SJSA1 (cell line): ENCODE data around the gene CTTNBP2NL. TPM values are rescaled to one million over a fixed set of nuclear protein-coding genes. Genes with fewer than 3 reads are reported as not detected.
"Not testable (repeated sequence)": the region's sequence is repeated elsewhere in the genome, so short reads cannot be mapped to it uniquely, and the experiment has no call there.

ENCODE experiments used
- DNase-seq, 2 experiments: peaks; one replicate each; pipeline ENCODE4 v3.0.0-alpha.2; 2015 to 2020; ENCODE audit warnings: low spot score in 2 of 2, low read depth in 1 of 2
- H3K27ac ChIP-seq: fragments of 250-450 bp; sonication (Bioruptor Pico); 2 replicates; pipeline ENCODE4 v1.5.1; 2020; ENCODE audit warnings: mild to moderate bottlenecking, moderate library complexity
- H3K27me3 ChIP-seq: fragments of 250-450 bp; sonication (Bioruptor Pico); replicated peaks from 2 replicates; pipeline ENCODE4 v1.5.1; 2020; ENCODE audit warnings: mild to moderate bottlenecking, moderate library complexity
- H3K36me3 ChIP-seq: fragments of 250-450 bp; sonication (Bioruptor Pico); 2 replicates; pipeline ENCODE4 v1.5.1; 2020; ENCODE audit warnings: mild to moderate bottlenecking
- H3K4me1 ChIP-seq: fragments of 250-450 bp; sonication (Bioruptor Pico); replicated peaks from 2 replicates; pipeline ENCODE4 v1.6.1; 2021; ENCODE audit warnings: mild to moderate bottlenecking
- H3K4me3 ChIP-seq: fragments of 250-450 bp; sonication (Bioruptor Pico); 2 replicates; pipeline ENCODE4 v1.5.1; 2020; ENCODE audit warnings: mild to moderate bottlenecking
- H3K9me3 ChIP-seq: fragments of 250-450 bp; sonication (Bioruptor Pico); replicated peaks from 2 replicates; pipeline ENCODE4 v1.5.1; 2020; ENCODE audit warnings: mild to moderate bottlenecking
- total RNA-seq: library from RNA; depleted of rRNA; stranded (reverse); fragments of >200 nt; shearing (Covaris generic); gene quantifications from 2 replicates; pipeline ENCODE4 v1.2.3, GENCODE V29; 2014

CTTNBP2NL gene
- total RNA-seq, 1 experiment from 2014 or later: 15.9 TPM

DNA sequence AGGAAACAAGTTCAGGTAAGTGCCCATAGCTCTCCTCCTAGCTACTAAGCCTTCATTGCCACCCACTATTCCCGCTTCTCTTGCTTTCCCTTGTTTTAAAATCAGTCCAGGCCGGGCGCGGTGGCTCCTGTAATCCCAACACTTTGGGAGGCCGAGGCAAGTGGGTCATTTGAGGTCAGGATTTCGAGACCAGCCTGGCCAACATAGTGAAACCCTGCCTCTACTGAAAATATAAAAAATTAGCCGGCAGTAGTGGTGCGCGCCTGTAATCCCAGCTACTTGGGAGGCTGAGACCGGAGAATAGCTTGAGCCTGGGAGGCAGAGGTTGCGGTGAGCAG is 4.4 kb upstream of the CTTNBP2NL start:
- DNase-seq: no peak
- Histone ChIP-seq H3K4me3 (peak overlapping the region; percentile 18), H3K9me3 (no peaks in the 10 kb centered on the region), H3K4me1 (peaks cover 51% of the 10 kb centered on the region), H3K27me3 (no peaks in the 10 kb centered on the region), H3K36me3 (peaks cover 3% of the 10 kb centered on the region; the same call in 1 of the 2 replicates), H3K27ac (peak overlapping the region; percentile 36)

DNA sequence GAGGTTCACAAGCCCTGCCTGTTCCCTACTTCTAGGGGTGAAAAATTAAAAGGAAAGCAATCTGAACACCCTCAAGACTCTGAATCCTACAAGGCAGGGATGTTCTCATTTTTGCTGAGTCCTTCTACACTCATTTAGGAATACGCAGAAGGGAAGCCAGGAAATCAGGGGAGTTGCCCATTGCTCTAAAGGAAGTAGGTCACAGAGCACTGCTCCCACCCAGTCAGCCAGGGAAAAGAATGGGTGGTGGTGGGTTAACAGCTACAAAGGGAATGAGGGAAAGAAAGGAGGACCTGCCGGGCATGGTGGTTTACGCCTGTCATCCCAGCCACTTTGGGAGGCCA is 2.4 kb upstream of the CTTNBP2NL start:
- H3K4me1 ChIP-seq: peaks cover 61% of the 10 kb centered on the region
- peak in 1 of 2 experiments; percentile 45 for DNase-seq

DNA sequence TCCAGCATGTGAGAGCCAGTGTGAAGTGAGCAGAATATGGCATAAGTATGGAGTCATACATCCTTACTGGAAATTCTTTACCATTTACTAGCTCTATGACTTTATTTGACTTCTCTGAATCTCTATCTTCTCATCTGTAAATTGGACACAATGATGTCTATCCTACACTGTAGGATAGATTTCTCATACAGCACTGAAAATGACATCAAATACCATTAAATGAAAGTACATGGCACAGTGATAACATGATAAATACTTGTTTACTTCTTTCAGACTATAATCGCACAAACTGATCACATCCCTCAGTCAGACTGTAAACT is 1.3 kb upstream of the CTTNBP2NL start:
- no peaks in the 10 kb centered on the region for H3K9me3 ChIP-seq
- H3K27ac ChIP-seq: peak overlapping the region; percentile 99
- no peak for DNase-seq
- H3K4me3 ChIP-seq: peak overlapping the region; percentile 18
- H3K27me3 ChIP-seq: no peaks in the 10 kb centered on the region
- peaks cover 60% of the 10 kb centered on the region for H3K4me1 ChIP-seq
- peaks cover 3% of the 10 kb centered on the region; the same call in 1 of the 2 replicates for H3K36me3 ChIP-seq

More for the DNA sequence above, 2.4 kb upstream of the CTTNBP2NL start:
- no peaks in the 10 kb centered on the region for H3K27me3 ChIP-seq
- H3K36me3 ChIP-seq: peaks cover 3% of the 10 kb centered on the region; the same call in 1 of the 2 replicates
- H3K9me3 ChIP-seq: no peaks in the 10 kb centered on the region
- peak overlapping the region; percentile 99 for H3K27ac ChIP-seq
- H3K4me3 ChIP-seq: peak overlapping the region; percentile 9; the same call in 1 of the 2 replicates

DNA sequence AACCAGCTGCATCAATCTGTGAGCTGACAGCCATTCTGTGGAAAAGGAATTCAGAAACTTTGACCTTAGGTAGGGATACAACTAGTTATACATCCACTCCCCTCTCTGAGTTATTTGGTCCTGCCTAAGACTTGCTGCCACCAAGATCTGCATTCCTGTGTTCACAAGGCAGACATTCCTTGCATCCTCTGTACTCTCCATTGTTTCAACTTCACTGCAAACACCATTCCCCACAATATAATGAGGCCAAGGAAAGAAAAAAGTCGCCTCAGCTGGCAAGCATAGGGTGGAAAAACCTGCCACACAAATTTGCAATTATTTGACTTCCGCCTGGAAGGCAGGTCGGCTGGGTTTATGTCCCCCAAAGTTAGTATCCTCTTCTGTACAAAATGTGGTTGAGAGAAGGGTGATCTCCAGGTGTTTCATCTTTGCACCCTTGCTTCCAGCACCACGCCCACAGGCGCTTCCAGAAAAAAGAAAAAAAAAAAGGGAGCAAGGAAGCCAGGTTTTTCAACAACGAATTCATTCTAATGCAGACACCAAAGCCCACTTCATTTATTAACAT is 676 bp upstream of the CTTNBP2NL start:
- Histone ChIP-seq H3K9me3 (no peaks in the 10 kb centered on the region), H3K4me1 (peaks cover 60% of the 10 kb centered on the region), H3K4me3 (peak overlapping the region; percentile 82), H3K27me3 (no peaks in the 10 kb centered on the region), H3K27ac (peak overlapping the region; percentile 99), H3K36me3 (peaks cover 3% of the 10 kb centered on the region; the same call in 1 of the 2 replicates)
- peak; percentile 48 to 67 for DNase-seq

DNA sequence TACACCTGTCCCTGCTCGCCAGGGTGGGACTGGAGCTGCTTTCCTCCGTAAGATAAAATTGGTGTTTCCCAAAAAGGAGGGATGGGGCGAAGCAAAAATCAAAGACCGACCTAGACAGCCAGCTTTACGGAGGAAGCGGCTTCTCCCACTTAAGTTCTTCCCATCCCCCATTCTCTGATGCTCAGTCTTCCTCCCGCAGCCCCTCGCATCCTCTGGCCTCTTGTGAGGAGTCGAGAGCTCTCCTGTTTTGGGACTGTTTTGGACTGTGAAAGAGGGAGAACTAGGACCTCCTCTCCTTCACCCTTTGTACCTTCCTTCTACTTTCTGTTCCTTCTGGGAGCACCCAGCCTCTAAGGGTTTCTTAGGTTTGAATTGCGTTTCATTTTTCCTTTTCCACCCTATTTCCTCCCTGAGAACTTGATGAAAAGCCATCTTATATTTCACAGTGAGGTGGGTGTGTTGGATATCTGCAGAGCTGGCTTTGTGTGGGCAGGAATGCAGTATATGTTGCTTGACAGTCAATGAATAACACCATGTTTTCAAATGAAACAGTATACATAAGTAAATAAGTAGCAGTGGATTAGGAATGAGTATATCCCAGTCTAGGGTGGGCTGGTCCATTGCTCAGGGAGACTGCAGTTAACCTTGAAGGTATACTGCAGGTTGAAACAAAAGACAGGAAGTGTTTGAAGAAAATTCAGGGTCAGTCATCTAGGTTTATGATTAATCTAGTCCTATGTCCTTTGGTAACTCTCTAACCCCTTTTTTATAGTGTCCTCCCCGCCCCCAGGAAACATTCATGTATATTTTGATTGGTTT is 848 bp downstream of the CTTNBP2NL start:
- no peaks in the 10 kb centered on the region for H3K27me3 ChIP-seq
- H3K36me3 ChIP-seq: peaks cover 6% of the 10 kb centered on the region; the same call in 1 of the 2 replicates
- no peaks in the 10 kb centered on the region for H3K9me3 ChIP-seq
- H3K27ac ChIP-seq: peak overlapping the region; percentile 99
- no peak for DNase-seq
- H3K4me3 ChIP-seq: peak overlapping the region; percentile 82
- peaks cover 61% of the 10 kb centered on the region for H3K4me1 ChIP-seq

DNA sequence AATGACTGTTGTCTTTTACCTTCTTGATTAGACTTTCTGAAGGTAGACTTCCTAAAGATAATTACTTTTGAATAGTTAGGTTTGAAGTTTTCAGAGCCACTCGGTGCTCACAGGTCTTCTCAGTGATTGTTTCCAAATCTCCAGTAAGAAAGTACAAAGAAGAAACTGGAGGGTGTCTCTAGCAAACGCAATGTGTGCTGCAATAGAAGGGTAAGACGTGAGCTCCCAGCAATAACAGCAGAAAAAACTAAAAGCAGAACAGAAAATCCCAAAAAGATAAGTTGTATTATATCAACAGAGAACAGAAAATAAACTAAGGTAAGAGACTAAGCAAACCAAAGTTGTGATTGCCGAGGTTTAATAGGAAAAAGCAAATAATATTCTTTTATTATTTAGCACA is 1.8 kb downstream of the CTTNBP2NL start:
- H3K4me1 ChIP-seq: peaks cover 62% of the 10 kb centered on the region
- no peaks in the 10 kb centered on the region for H3K27me3 ChIP-seq
- H3K36me3 ChIP-seq: peaks cover 12% of the 10 kb centered on the region
- no peak overlapping the region; the same call in 1 of the 2 replicates for H3K4me3 ChIP-seq
- no peaks in the 10 kb centered on the region for H3K9me3 ChIP-seq
- DNase-seq: no peak
- no peak overlapping the region for H3K27ac ChIP-seq

DNA sequence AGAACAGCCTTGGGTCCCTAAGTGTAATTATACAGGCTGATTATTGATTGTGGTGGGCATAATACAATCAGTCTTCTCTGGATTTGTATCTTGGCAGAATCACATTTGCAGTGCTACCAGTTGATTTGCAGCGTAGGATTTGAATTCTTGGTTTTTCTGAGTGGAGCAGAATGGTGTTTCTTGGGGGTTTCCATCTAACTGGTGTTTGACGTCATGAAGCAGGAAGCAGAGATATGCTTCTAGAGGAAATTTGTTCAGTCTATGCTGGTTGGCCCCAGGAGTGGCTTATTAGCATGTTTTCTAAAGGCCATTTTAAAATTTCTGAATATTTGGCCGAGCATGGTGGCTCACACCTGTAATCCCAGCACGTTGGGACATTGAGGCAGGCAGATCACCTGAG is 3.4 kb downstream of the CTTNBP2NL start:
- Histone ChIP-seq H3K9me3 (no peaks in the 10 kb centered on the region), H3K4me1 (peaks cover 62% of the 10 kb centered on the region), H3K36me3 (peaks cover 13% of the 10 kb centered on the region), H3K27ac (no peak overlapping the region), H3K27me3 (no peaks in the 10 kb centered on the region), H3K4me3 (no peak overlapping the region)
- DNase-seq: no peak

DNA sequence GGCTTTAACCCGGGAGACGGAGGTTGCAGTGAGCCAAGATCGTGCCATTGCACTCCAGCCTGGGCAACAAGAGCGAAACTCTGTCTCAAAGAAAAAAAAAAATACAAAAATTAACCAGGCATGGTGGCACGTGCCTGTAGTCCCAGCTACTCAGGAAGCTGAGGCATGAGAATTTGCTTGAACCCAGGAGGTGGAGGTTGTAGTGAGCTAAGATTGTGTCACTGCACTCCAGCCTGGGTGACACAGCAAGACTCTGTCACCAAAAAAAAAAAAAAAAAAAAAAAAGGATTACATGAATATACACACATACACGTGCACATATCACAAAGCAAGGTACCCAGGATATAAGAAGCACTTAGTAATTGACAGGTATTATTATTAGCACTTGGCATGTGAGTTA is 4.7 kb downstream of the CTTNBP2NL start:
- peaks cover 62% of the 10 kb centered on the region for H3K4me1 ChIP-seq
- not testable (repeated sequence) for H3K4me3 ChIP-seq, H3K27me3 ChIP-seq, H3K27ac ChIP-seq, DNase-seq, H3K9me3 ChIP-seq
- peaks cover 13% of the 10 kb centered on the region for H3K36me3 ChIP-seq

DNA sequence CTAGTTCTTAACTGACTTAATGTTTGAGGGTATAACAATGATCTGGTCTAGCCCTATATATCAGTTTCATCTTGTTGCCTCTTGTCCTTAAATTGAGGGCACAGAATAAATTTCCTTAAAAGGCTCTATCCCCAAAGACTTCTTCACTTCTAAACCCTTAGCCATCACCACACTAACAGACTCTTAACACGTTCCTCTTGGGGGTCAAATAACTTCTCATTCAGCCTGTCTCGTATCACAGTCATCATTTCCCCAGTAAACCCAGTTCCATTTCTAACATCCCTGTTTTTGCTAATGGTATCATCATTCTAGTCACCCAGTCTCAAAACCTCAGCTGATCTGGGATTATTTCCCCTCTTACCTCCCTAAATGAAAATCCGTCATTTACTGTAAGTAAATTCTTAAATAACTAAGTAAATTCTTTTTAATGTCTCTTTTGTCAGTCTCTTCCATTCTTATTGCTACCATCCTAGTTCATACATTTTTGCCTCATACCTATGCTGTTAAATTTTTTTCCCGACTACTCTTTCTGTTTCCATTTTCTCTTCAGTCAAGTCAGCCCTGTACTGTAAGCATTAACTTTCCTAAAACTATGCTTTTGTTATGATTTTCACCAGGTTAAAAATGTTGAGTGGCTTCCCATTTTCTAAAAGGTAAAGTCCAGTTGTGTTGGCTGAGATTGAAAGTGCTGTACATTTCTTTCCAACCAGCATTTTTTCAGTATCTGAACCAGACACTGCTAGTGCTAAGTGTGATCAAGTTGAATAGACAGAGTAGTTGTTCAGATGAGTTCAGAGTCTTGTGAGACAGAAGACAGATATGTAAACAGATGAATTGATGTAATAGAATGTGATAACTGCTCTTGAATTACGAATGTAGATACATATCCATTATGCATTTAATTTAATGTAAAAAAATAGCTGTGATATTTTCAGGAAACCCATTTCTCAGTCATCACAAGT is 6.9 kb downstream of the CTTNBP2NL start:
- peaks cover 60% of the 10 kb centered on the region for H3K4me1 ChIP-seq
- peak in 1 of 2 experiments; percentile 39 for DNase-seq

DNA sequence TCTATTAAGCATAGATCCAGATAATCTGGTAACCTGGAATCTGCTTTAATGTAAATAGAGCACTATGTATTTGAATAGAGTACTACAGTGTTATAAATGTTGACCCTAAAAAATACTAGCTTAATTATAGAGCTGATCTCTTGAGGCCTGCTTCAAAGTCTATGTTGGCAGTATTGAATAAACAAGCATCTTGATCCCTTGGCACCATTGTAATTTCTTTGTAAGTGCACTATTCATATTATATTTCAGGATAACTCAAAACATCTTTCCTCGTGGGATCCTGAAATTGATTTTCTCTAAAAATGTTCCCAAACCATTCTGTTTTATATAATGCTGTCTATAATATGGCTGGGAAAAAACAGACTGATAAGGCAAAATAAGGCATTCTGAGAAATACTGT is 10.8 kb downstream of the CTTNBP2NL start:
- Histone ChIP-seq H3K36me3 (peaks cover 12% of the 10 kb centered on the region), H3K4me3 (no peak overlapping the region), H3K27ac (no peak overlapping the region), H3K27me3 (no peaks in the 10 kb centered on the region), H3K4me1 (peaks cover 48% of the 10 kb centered on the region), H3K9me3 (no peaks in the 10 kb centered on the region)
- no peak for DNase-seq

More for the DNA sequence above, 6.9 kb downstream of the CTTNBP2NL start:
- no peaks in the 10 kb centered on the region for H3K9me3 ChIP-seq
- H3K4me3 ChIP-seq: no peak overlapping the region
- H3K27me3 ChIP-seq: no peaks in the 10 kb centered on the region
- peak overlapping the region; percentile 78 for H3K27ac ChIP-seq
- peaks cover 12% of the 10 kb centered on the region for H3K36me3 ChIP-seq

DNA sequence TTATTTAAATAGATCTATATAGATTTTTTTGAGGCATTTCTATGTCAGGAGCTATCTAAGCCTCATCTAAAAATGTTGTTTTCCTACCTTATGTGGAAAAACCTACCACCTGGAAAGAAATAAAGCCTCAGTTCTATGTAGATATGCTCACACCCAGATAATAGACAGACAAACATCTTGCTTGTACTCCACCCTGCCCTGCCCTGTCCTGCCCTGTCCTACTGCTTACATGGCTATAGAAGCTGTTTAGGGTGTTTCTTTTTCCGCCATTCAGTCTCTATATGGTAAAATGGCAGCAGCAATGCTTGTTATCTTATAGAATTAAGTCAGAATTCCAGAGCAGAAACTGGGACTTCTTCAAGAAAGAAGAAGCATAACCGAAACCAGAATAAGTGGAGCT is 13.4 kb downstream of the CTTNBP2NL start:
- Histone ChIP-seq H3K9me3 (no peaks in the 10 kb centered on the region), H3K36me3 (peaks cover 30% of the 10 kb centered on the region), H3K27ac (no peak overlapping the region), H3K4me3 (no peak overlapping the region), H3K27me3 (no peaks in the 10 kb centered on the region), H3K4me1 (peaks cover 23% of the 10 kb centered on the region)
- DNase-seq: no peak

DNA sequence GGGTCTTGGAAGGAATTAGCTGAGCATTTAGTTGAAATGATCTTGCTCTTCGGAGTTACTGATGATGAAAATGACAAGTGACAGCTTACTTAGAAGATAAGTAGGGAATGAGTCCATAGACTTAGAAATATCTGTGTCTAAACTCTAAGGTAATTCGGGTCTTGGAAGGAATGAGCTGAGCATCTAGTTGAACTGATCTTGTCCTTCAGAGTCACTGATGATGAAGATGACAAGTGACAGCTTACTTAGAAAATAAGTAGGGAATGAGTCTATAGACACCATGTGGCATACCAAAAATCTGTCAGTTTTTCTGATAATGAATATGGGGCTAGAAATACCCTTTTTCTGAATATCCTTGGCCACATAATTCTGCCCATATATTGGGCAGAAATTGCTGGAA is 14.7 kb downstream of the CTTNBP2NL start:
- Histone ChIP-seq H3K27me3 (no peaks in the 10 kb centered on the region), H3K4me3 (no peak overlapping the region), H3K36me3 (peaks cover 41% of the 10 kb centered on the region), H3K4me1 (peaks cover 11% of the 10 kb centered on the region; the same call in 1 of the 2 replicates), H3K27ac (no peak overlapping the region), H3K9me3 (no peaks in the 10 kb centered on the region)
- DNase-seq: no peak

DNA sequence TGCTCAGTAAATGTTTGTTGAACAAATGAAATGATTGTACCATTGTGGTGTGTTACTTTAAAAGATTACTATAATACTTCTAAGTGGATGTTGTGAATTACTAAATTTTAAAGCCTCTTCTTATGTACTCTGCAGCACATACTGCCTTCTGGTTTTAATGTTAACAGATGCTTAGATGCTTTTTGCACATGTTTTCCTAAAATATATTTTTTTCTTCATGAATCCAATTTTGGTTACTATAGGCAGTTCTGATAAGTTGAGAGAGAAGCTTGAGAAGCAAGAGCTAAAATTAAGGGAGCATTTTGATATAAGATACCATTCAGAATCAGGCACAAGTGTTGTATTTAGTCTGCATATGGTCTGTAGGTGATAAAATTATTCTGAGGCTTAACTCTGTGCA is 21.3 kb downstream of the CTTNBP2NL start:
- no peak overlapping the region for H3K27ac ChIP-seq
- no peaks in the 10 kb centered on the region for H3K27me3 ChIP-seq
- H3K4me3 ChIP-seq: no peak overlapping the region
- no peaks in the 10 kb centered on the region for H3K9me3 ChIP-seq
- no peaks in the 10 kb centered on the region for H3K4me1 ChIP-seq
- DNase-seq: no peak
- peaks cover 70% of the 10 kb centered on the region for H3K36me3 ChIP-seq
